GM19463 (cell line): ENCODE measurements around the gene TJAP1.
"Not testable (repeated sequence)": the region's sequence is repeated elsewhere in the genome, so short reads cannot be mapped to it uniquely, and the experiment has no call there.

Experiments
- ATAC-seq: cut with Tn5 transposase; IDR thresholded peaks from one replicate; pipeline ENCODE4 v1.9.1; 2021; ENCODE audit warnings: mild to moderate bottlenecking, moderate library complexity; ENCODE audit not compliant: unreplicated experiment

The TJAP1 gene

GRCh38 chr6:43523284-43523683 lies 45.9 kb downstream of the TJAP1 start:
- ATAC-seq = no peak

GRCh38 chr6:43524483-43524961 lies 47.2 kb downstream of the TJAP1 start:
- ATAC-seq = no peak

DNA sequence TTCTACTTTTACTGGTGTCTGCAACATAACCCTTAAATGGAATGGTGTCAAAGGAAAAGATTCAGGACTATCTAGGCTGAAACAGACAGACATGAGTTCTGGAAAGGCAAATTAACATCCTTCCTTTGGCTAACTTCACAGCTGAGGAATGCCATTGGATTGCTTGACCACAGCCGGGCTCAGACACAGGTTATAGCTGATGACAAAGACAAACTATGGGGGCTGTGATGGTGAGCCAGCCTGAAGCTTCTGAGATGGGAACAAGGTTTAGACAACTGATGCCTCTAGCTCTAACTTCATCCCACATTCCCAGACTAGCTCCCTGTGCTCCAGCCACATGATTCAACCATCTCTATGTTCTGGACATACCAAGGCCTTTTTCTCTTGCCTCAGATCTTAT lies 54.8 kb downstream of the TJAP1 start:
- no peak for ATAC-seq

- ATAC-seq = not testable (repeated sequence)
Measured at GRCh38 chr6:43538986-43539385, 61.6 kb downstream of the TJAP1 start.

- ATAC-seq = not testable (repeated sequence)
Measured at GRCh38 chr6:43539409-43539808, 62.0 kb downstream of the TJAP1 start.

GRCh38 chr6:43540507-43540906 lies 63.1 kb downstream of the TJAP1 start:
- no peak for ATAC-seq

GRCh38 chr6:43541774-43542471 lies 64.6 kb downstream of the TJAP1 start:
- peak; percentile 45 for ATAC-seq

DNA sequence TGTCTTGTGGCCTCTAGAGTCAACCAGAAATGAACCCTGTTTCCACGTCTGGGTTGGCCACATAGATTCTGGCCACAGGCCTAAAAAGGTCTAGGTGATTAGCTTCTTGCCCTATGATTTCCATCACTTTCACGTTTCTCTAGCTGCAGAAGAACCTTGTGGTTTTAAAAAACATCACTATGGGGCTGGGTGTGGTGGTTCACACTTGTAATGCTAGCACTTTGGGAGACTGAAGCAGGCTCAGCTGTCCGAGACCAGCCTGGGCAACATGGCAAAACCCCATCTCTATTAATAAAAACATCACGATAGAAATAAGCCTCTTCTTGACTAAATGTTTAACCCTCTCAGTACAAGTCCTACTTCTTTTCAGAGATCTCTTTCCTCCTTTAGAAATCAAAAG lies 67.1 kb downstream of the TJAP1 start:
- ATAC-seq = no peak

DNA sequence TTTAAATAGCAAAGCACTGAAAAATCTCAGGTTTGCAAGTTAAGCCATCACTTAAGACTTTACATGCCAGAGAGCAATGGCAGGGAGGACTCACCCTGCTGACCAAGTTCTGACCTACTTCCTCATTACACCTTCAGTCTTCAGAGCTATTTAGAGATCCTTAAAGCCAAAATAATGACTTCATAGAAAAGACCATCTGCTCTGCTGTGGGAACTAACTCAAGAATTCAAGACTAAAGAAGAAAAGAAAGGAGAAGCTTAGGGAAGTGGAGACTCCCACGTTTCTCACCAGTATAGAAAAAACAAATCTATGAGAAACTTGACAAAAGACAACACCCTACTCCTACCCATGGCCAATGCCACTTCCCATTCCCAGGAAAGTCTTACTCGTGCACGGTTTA lies 69.9 kb downstream of the TJAP1 start:
- no peak for ATAC-seq
